Small intestine (tissue), 7 donors: ENCODE data around the gene NTN5. TPM values are rescaled to one million over a fixed set of nuclear protein-coding genes. Genes with fewer than 3 reads are reported as not detected.

Experiments
- DNase-seq, 2 donors: peaks; one replicate each; pipeline versions ENCODE4 v3.0.0 to v3.0.0-alpha.2; 2013
- FAIRE-seq: peaks from 2 replicates; lab custom pipeline; 2012; peaks lifted over from hg19 to GRCh38; lab: Jason Lieb, UNC
- H3K27ac ChIP-seq, 3 donors: one replicate each; pipeline ENCODE4 v1.5.1; 2013; ENCODE audit warnings: low read length in 2 of 3, mild to moderate bottlenecking in 2 of 3, control low read depth in 1 of 3, inconsistent platforms in 1 of 3, low read depth in 1 of 3, moderate library complexity in 1 of 3
- H3K27me3 ChIP-seq, 3 donors: one replicate each; pipeline ENCODE4 v1.6.1; 2013; ENCODE audit warnings: low read length in 3 of 3, inconsistent platforms in 1 of 3; ENCODE audit not compliant: control insufficient read depth in 3 of 3, insufficient read depth in 3 of 3
- H3K36me3 ChIP-seq, 3 donors: one replicate each; pipeline ENCODE4 v1.6.1; 2013; ENCODE audit warnings: low read length in 3 of 3, inconsistent platforms in 1 of 3, low read depth in 1 of 3, mild to moderate bottlenecking in 1 of 3, moderate library complexity in 1 of 3; ENCODE audit not compliant: control insufficient read depth in 3 of 3, insufficient read depth in 2 of 3
- H3K4me1 ChIP-seq, 3 donors: one replicate each; pipeline ENCODE4 v1.6.1; 2013; ENCODE audit warnings: low read length in 2 of 3, inconsistent platforms in 1 of 3, low read depth in 1 of 3, mild to moderate bottlenecking in 1 of 3, moderate library complexity in 1 of 3; ENCODE audit not compliant: control insufficient read depth in 3 of 3, insufficient read depth in 2 of 3
- H3K4me3 ChIP-seq, 3 donors: one replicate each; pipeline ENCODE4 v1.5.1; 2013; ENCODE audit warnings: low read length in 3 of 3, control low read depth in 1 of 3, inconsistent platforms in 1 of 3, low read depth in 1 of 3, mild to moderate bottlenecking in 1 of 3, moderate library complexity in 1 of 3
- H3K9me3 ChIP-seq, 2 donors: one replicate each; pipeline ENCODE4 v1.6.1; 2013; ENCODE audit warnings: low read depth in 1 of 2, low read length in 1 of 2; ENCODE audit not compliant: control insufficient read depth in 2 of 2, insufficient read depth in 1 of 2
- WGBS, 3 donors: extraction: QIAGEN DNeasy Blood & Tissue Kit; methylation state at CpG; one replicate each; pipeline ENCODE4 v1.1.7; 2013; 5-methylcytosine and 5-hydroxymethylcytosine counted together
- polyA plus RNA-seq, 4 donors: library from polyadenylated mRNA; stranded (reverse) in 3 of 4; unstranded in 1 of 4; fragments of 200-250 nt in 3 of 4; fragments of 120-200 nt in 1 of 4; gene quantifications; one replicate each; pipeline versions ENCODE4 v1.2.1 to v1.2.3, GENCODE V29; 2013
- donor health status: healthy with polysubstance abuse.
- donor health status: control.
- donor health status: control.
- donor health status: Bipolar disorder and iron deficiency.
- donor health status: healthy.

NTN5 gene
- polyA plus RNA-seq, 4 donors: 0.24 to 0.32 TPM; not detected in 2

DNA sequence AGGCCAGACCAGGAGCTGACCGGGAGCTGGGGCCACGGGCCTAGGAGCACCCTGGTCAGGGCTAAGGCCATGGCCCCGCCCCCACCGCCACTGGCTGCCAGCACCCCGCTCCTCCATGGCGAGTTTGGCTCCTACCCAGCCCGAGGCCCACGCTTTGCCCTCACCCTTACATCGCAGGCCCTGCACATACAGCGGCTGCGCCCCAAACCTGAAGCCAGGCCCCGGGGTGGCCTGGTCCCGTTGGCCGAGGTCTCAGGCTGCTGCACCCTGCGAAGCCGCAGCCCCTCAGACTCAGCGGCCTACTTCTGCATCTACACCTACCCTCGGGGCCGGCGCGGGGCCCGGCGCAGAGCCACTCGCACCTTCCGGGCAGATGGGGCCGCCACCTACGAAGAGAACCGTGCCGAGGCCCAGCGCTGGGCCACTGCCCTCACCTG lies 46.9 kb downstream of the NTN5 start:
- 31 to 74% (median 45%) methylated on average over 29 to 30 of the region's 30 CpGs for WGBS, 3 donors
- Histone ChIP-seq H3K4me3 (peak overlapping the region in 2 of 3 donors; percentile 64 to 78), H3K27ac (peak overlapping the region; percentile 11 to 96 (median 93)), H3K27me3 (no peaks in the 10 kb centered on the region), H3K9me3 (no peaks in the 10 kb centered on the region), H3K36me3 (peaks cover 0 to 43% (median 0%) of the 10 kb centered on the region in 3 donors), H3K4me1 (peaks cover 3 to 62% (median 9%) of the 10 kb centered on the region in 3 donors)
- FAIRE-seq (no peak), DNase-seq (peak in 1 of 2 donors; percentile 38)

DNA sequence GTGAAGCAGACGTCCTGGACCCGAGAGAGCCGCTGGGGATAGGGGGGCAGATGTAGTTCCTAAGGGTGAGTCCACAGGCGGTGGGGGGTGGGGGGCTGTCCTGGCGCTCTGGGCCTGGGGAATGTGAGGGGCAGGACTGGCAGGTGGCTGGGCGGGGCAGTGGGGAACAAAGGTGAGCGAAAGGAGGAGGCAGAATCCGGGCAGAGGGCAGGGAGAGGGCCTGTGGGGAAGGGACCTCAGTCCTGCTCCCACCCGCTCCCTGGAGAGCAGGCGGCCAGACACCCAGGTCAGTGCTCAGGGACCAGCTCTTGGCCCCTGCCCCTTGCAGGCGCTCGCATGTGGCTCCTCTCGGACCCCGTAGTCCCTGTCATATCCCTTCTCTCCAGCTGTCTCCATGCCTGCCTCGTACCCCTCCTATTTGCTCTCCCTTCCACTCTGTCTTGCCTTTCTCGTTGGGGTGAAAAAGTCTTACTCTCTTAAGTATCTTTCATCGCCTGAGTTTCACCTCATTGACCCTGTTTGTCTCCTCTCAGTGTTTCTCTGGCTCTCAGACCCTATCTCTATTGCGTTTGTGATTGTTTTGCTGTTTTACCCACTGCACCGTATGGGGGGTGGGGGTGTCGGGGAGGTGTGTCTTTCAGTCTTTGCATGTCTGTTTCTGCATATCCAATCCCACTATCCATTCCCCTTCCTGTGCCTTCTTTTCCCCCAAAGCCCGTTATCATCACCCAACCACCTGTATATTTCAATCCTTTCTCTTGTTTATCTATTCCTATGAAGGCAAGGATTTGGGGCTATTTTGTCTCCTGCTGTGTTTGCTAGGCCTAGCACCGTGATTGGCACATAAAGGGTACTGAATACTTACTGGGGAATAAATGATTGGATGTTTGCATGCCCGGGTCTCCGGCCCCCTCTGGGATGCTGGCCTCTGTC lies 47.8 kb downstream of the NTN5 start:
- Histone ChIP-seq H3K9me3 (no peaks in the 10 kb centered on the region), H3K36me3 (peaks cover 0 to 41% (median 0%) of the 10 kb centered on the region in 3 donors), H3K4me3 (peak overlapping the region; percentile 26 to 78 (median 64)), H3K27me3 (no peaks in the 10 kb centered on the region), H3K4me1 (peaks cover 0 to 53% (median 5%) of the 10 kb centered on the region in 3 donors), H3K27ac (peak overlapping the region; percentile 56 to 96 (median 93))
- DNase-seq (peak; percentile 81 to 87), FAIRE-seq (no peak)
- 22 to 49% (median 35%) methylated on average over 19 to 24 of the region's 24 CpGs for WGBS, 3 donors

DNA sequence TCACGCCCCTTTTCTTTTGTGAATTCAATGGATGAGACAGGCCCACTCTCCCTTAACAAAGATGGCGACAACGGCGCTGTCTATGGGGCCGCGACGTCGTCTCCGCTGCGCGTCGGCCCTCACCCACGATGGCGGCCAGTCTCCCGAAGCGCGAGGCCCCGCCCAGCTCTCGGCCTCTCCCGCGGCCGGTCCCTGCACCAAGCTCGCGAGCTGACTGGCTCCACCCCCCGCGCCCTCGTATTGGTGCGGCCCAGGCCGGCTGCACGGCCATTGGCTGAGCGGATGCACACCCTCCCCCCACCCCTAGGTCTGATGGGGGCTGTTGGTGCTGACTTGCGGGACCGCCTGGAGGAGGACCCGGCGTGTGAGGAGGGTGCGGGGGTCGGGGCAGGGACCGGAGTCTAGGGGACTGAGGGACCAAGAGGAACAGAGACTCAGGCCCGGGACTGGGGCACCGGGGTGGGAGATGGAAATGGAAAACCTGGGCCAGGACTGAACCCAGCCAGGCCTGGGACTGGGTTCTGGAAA lies 48.7 kb downstream of the NTN5 start:
- no peak for FAIRE-seq
- H3K27ac ChIP-seq: peak overlapping the region; percentile 56 to 96 (median 93)
- no peaks in the 10 kb centered on the region for H3K27me3 ChIP-seq
- peaks cover 0 to 47% (median 3%) of the 10 kb centered on the region in 3 donors for H3K4me1 ChIP-seq
- 0 to 2% (median 1%) methylated on average over 40 of the region's 40 CpGs for WGBS, 3 donors
- peak; percentile 98 to 99 for DNase-seq
- peak overlapping the region; percentile 26 to 78 (median 64) for H3K4me3 ChIP-seq
- peaks cover 0 to 34% (median 0%) of the 10 kb centered on the region in 3 donors for H3K36me3 ChIP-seq
- H3K9me3 ChIP-seq: no peaks in the 10 kb centered on the region

DNA sequence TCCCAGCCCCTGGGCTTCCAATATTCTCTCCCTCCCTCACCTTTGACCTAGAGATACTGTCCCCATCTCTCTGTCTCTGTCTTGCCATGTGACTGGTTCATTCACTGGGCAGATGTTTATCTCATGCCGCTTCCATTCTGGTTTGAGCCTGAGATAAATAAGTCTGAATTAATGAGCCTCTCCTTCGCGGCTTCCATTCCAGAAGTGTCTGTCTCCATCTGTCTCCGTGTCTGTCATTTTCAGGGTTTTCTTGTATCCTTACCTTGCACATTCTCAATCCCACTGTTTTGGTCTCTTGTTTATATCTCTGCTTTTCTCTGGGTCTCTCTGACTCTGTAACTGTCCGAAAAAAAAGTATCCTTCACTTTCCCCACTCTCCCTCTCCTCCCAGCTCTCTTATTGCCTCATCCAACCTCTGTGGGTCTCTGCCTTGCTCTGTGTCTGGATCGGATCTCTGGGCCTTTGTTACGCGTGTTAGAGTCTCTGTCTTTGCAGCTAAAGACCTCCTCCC lies 49.2 kb downstream of the NTN5 start:
- Histone ChIP-seq H3K27ac (peak overlapping the region; percentile 45 to 75 (median 56)), H3K4me1 (peaks cover 0 to 47% (median 3%) of the 10 kb centered on the region in 3 donors), H3K36me3 (peaks cover 0 to 32% (median 0%) of the 10 kb centered on the region in 3 donors), H3K9me3 (no peaks in the 10 kb centered on the region), H3K27me3 (no peaks in the 10 kb centered on the region), H3K4me3 (peak overlapping the region in 1 of 3 donors; percentile 28)
- FAIRE-seq (no peak), DNase-seq (no peak)
- 33 to 45% (median 35%) methylated on average over 8 of the region's 8 CpGs for WGBS, 3 donors

GRCh38 chr19:48619692-48620585 lies 52.9 kb downstream of the NTN5 start:
- H3K27ac ChIP-seq: peak overlapping the region; percentile 80 to 97 (median 90)
- peak overlapping the region; percentile 17 to 56 (median 55) for H3K4me3 ChIP-seq
- H3K9me3 ChIP-seq: no peaks in the 10 kb centered on the region
- peaks cover 0 to 47% (median 5%) of the 10 kb centered on the region in 3 donors for H3K4me1 ChIP-seq
- H3K36me3 ChIP-seq: peaks cover 0 to 42% (median 16%) of the 10 kb centered on the region in 3 donors
- no peaks in the 10 kb centered on the region for H3K27me3 ChIP-seq
- DNase-seq (no peak), FAIRE-seq (no peak)
- 28 to 33% (median 31%) methylated on average over 6 of the region's 6 CpGs for WGBS, 3 donors

DNA sequence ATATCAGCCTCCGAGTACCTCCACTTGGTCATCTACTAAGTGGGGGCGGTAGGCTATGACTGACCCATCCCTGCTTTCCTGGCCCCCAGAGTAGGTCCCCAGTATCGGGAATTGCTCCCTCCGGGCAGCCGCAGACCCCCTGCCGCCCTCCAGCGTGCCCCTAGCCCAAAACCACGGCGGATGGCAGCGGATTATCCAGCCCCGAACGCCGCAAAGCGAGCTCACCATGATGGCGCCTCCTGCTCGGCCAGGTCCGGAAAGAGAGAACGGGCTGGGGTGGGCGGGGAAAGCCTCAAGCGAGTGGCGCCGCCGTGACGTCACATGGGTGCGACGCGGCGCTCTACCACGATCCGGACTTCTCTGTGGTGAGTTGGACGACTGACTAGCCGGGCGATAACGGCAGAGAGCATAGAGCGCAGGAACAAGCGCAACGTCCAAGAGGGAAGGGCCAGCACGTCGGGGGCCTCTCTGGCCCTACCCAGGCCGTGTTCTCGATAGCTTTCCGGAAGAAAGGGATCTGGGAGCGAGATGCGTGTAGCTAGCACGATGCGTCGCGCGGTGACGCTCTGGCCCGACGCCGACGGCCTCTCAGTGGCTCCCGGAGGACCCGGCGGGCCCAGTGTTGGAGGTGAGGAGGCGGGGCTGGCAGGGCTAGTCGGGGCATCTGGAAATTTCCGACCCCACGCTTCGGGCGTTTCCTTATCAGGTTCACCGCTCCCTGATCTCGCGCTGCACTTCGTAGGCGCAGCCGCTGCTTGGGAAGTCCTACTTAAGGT lies 53.7 kb downstream of the NTN5 start, which contains the start of the genes RPL18 and SPHK2:
Gene RPL18, minus strand, starts transcription at position 263 of the 776 bp plus-strand sequence. Its CDS starts 35 bp downstream, at position 228.
Gene SPHK2, plus strand, starts transcription at position 591 of the 776 bp plus-strand sequence. CDS start 1,009 bp downstream, outside the sequence.
- Histone ChIP-seq H3K4me1 (peaks cover 0 to 42% (median 5%) of the 10 kb centered on the region in 3 donors), H3K27ac (peak within 1 kb of the TSS; percentile 90 to 97 (median 97)), H3K27me3 (no peaks in the 10 kb centered on the region), H3K36me3 (peaks cover 0 to 43% (median 16%) of the 10 kb centered on the region in 3 donors), H3K4me3 (peak within 1 kb of the TSS; percentile 79 to 98 (median 81)), H3K9me3 (no peaks in the 10 kb centered on the region)
- FAIRE-seq: no peak
- 0% methylated on average over 59 to 69 of the region's 69 CpGs for whole genome bisulfite sequencing, 3 donors
- peak; percentile 99 to 100 for DNase-seq

GRCh38 chr19:48618278-48618915 lies 54.4 kb downstream of the NTN5 start:
- Histone ChIP-seq H3K27me3 (no peaks in the 10 kb centered on the region), H3K4me1 (peaks cover 0 to 42% (median 5%) of the 10 kb centered on the region in 3 donors), H3K4me3 (peak overlapping the region; percentile 79 to 98 (median 81)), H3K36me3 (peaks cover 0 to 46% (median 16%) of the 10 kb centered on the region in 3 donors), H3K9me3 (no peaks in the 10 kb centered on the region), H3K27ac (peak overlapping the region; percentile 72 to 97 (median 95))
- peak in 1 of 2 donors; percentile 32 for DNase-seq
- no peak for FAIRE-seq
- WGBS, 3 donors: 1% methylated on average over 18 of the region's 18 CpGs
